GM23338 (cell line): ENCODE data around the gene COL25A1. TPM values are rescaled to one million over a fixed set of nuclear protein-coding genes. Genes with fewer than 3 reads are reported as not detected.

Experiments used
- ATAC-seq: fragments of 200-7000 bp; cut with Tn5 transposase; 3 replicates; pipeline ENCODE4 v1.9.1; 2020
- DNase-seq: peaks from one replicate; pipeline ENCODE4 v3.0.0-alpha.2; 2015; ENCODE audit warnings: low spot score
- H2AFZ ChIP-seq: fragments of 200-600 bp; sonication (generic); 2 replicates; pipeline ENCODE4 v1.8.0; 2016; ENCODE audit warnings: antibody characterized with exemption, mild to moderate bottlenecking, moderate library complexity
- H3F3A ChIP-seq: fragments of 200-600 bp; sonication (generic); replicated peaks from 2 replicates; pipeline ENCODE4 v1.8.0; 2017; ENCODE audit warnings: antibody characterized with exemption, mixed run types, low read depth
- H3K27ac ChIP-seq: fragments of 200-600 bp; sonication (generic); 2 replicates; pipeline ENCODE4 v1.6.1; 2016; ENCODE audit warnings: low read depth
- H3K27me3 ChIP-seq: fragments of 200-600 bp; sonication (generic); 2 replicates; pipeline ENCODE4 v1.8.0; 2016; ENCODE audit warnings: mild to moderate bottlenecking, mixed run types, moderate library complexity; ENCODE audit not compliant: insufficient read depth
- H3K36me3 ChIP-seq: fragments of 200-600 bp; sonication (generic); 2 replicates; pipeline ENCODE4 v1.8.0; 2016; ENCODE audit warnings: mild to moderate bottlenecking; ENCODE audit not compliant: insufficient read depth
- H3K4me1 ChIP-seq: fragments of 200-600 bp; sonication (generic); 2 replicates; pipeline ENCODE4 v1.8.0; 2016; ENCODE audit warnings: mild to moderate bottlenecking, moderate library complexity; ENCODE audit not compliant: insufficient read depth
- H3K4me2 ChIP-seq: fragments of 200-600 bp; sonication (generic); 2 replicates; pipeline ENCODE4 v1.7.1; 2017; ENCODE audit warnings: mixed run types
- H3K4me3 ChIP-seq: fragments of 200-600 bp; sonication (generic); 2 replicates; pipeline ENCODE4 v1.6.1; 2016; ENCODE audit warnings: mixed run types
- H3K79me2 ChIP-seq: fragments of 200-600 bp; sonication (generic); replicated peaks from 2 replicates; pipeline ENCODE4 v1.8.0; 2017; ENCODE audit warnings: mild to moderate bottlenecking; ENCODE audit not compliant: insufficient read depth
- H3K9me2 ChIP-seq: fragments of 200-600 bp; sonication (generic); 2 replicates; pipeline ENCODE4 v1.8.0; 2017; ENCODE audit not compliant: insufficient read depth
- H4K20me1 ChIP-seq: fragments of 200-600 bp; sonication (generic); replicated peaks from 2 replicates; pipeline ENCODE4 v1.8.0; 2017; ENCODE audit warnings: mild to moderate bottlenecking; ENCODE audit not compliant: insufficient read depth
- H3K27ac Mint-ChIP-seq: 2 replicates; pipeline ENCODE4 v1.8.0; 2020; ENCODE audit warnings: inconsistent platforms, mild to moderate bottlenecking, moderate library complexity, mixed read lengths
- H3K27me3 Mint-ChIP-seq: 3 replicates; pipeline ENCODE4 v1.8.0; 2022; ENCODE audit warnings: low read depth, mild to moderate bottlenecking, moderate library complexity, mixed read lengths, inconsistent platforms; ENCODE audit not compliant: insufficient read depth, poor library complexity
- H3K36me3 Mint-ChIP-seq: 3 replicates; pipeline ENCODE4 v1.8.0; 2021; ENCODE audit warnings: low read depth, mild to moderate bottlenecking, inconsistent platforms, moderate library complexity, mixed read lengths
- H3K4me1 Mint-ChIP-seq: 3 replicates; pipeline ENCODE4 v1.8.0; 2020; ENCODE audit warnings: mild to moderate bottlenecking, inconsistent platforms, mixed read lengths
- H3K4me3 Mint-ChIP-seq: 3 replicates; pipeline ENCODE4 v1.8.0; 2021; ENCODE audit warnings: moderate library complexity, mild to moderate bottlenecking, inconsistent platforms, mixed read lengths
- H3K9me3 Mint-ChIP-seq: 3 replicates; pipeline ENCODE4 v1.8.0; 2020; ENCODE audit warnings: moderate library complexity, mild to moderate bottlenecking, inconsistent platforms, mixed read lengths
- CREB1 ChIP-seq: fragments of 250-450 bp; sonication (Bioruptor Pico); IDR thresholded peaks from 2 replicates; pipeline ENCODE4 v1.5.0; 2020; ENCODE audit warnings: low read depth, mild to moderate bottlenecking, moderate library complexity
- EZH2 ChIP-seq: fragments of 200-600 bp; sonication (generic); IDR thresholded peaks from one replicate; pipeline ENCODE4 v1.8.0; 2017; ENCODE audit warnings: antibody characterized with exemption, mild to moderate bottlenecking, low read depth; ENCODE audit not compliant: unreplicated experiment
- EZH2phosphoT487 ChIP-seq: fragments of 200-600 bp; sonication (generic); IDR thresholded peaks from one replicate; pipeline ENCODE4 v1.8.1; 2018; ENCODE audit warnings: antibody characterized with exemption; ENCODE audit not compliant: unreplicated experiment
- JUNB ChIP-seq: IDR thresholded peaks from one replicate; pipeline ENCODE4 v1.6.1; 2016; ENCODE audit warnings: antibody characterized with exemption; ENCODE audit not compliant: unreplicated experiment
- NANOG ChIP-seq: IDR thresholded peaks from 2 replicates; pipeline ENCODE4 v1.6.1; 2016; ENCODE audit warnings: antibody characterized with exemption, borderline replicate concordance
- POLR2AphosphoS5 ChIP-seq: IDR thresholded peaks from 2 replicates; pipeline ENCODE4 v1.6.1; 2016; ENCODE audit warnings: antibody characterized with exemption, low read depth
- STAT1 ChIP-seq: IDR thresholded peaks from one replicate; pipeline ENCODE4 v1.6.1; 2016; ENCODE audit warnings: antibody characterized with exemption; ENCODE audit not compliant: unreplicated experiment
- ZNF114 ChIP-seq: fragments of 250-450 bp; sonication (Bioruptor Pico); IDR thresholded peaks from 2 replicates; pipeline ENCODE4 v1.5.0; 2020; ENCODE audit warnings: mild to moderate bottlenecking, moderate library complexity
- ZNF331 ChIP-seq: fragments of 250-450 bp; sonication (Bioruptor Pico); IDR thresholded peaks from 2 replicates; pipeline ENCODE4 v1.5.0; 2020; ENCODE audit warnings: low read depth, mild to moderate bottlenecking, moderate library complexity
- polyA plus RNA-seq: library from polyadenylated mRNA; unstranded; fragments of >200 nt; fragmentation: Nextera tagmentation; extraction: Ambion mirVana; gene quantifications from 2 replicates; pipeline ENCODE4 v1.2.1, GENCODE V29; 2016
- total RNA-seq: library from RNA; depleted of rRNA; stranded (reverse); fragments of >200 nt; shearing (Covaris generic); gene quantifications from 2 replicates; pipeline ENCODE4 v1.2.3, GENCODE V29; 2014
- TF ChIP-seq, protein P1 (sequence below): IDR thresholded peaks from one replicate; pipeline ENCODE4 v1.6.1; 2018; ENCODE audit warnings: antibody characterized with exemption; ENCODE audit not compliant: unreplicated experiment
- TF ChIP-seq, protein P2 (sequence below), 2 experiments: fragments of 200-600 bp in 1 of 2; sonication (generic) in 1 of 2; conservative IDR thresholded peaks; 2 replicates each; pipeline versions ENCODE4 v1.5.1 to v1.6.1; 2016 to 2017; ENCODE audit warnings: antibody characterized with exemption in 2 of 2, low read depth in 2 of 2, mild to moderate bottlenecking in 2 of 2, moderate library complexity in 1 of 2
- TF ChIP-seq, protein P3 (sequence below): fragments of 250-450 bp; sonication (Bioruptor Pico); IDR thresholded peaks from 2 replicates; pipeline ENCODE4 v1.5.0; 2020; ENCODE audit warnings: mild to moderate bottlenecking, moderate library complexity
- TF ChIP-seq, protein P4 (sequence below): IDR thresholded peaks from 2 replicates; pipeline ENCODE4 v1.6.1; 2016; ENCODE audit warnings: antibody characterized with exemption

Gene COL25A1
- total and polyA plus RNA-seq, 2 experiments from 2014 or later: 3.9 to 5.6 TPM

DNA sequence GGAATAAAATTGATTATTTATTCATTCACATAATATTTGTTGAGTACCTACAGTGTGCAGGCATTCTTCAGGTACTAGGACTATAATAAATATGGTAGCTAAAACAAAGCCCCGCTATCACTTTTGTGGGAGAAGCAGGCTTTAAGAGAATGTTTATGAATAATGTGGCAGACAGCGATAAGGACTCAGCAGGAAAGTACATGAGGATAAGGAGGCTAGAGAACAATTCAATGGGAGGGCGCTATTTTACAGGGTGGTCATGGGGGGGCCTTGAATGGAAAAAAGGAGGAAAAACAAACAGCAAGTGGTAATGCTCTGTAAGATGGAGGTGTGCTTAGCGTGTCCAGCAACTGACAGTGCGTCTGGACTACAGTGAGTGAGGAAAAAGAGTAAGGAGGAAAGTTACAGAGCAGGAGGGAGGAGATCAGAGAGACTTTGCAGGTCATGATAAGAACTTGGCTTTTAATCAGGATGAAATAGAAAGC is 275.4 kb downstream of the COL25A1 start:
- H3K27me3 ChIP-seq: no peaks in the 10 kb centered on the region
- no peaks in the 10 kb centered on the region for H3K4me1 ChIP-seq
- no peak for DNase-seq
- Mint-ChIP-seq H3K4me3 (no peak overlapping the region), H3K9me3 (peaks cover 4% of the 10 kb centered on the region), H3K27ac (no peak overlapping the region), H3K4me1 (no peaks in the 10 kb centered on the region), H3K27me3 (peaks cover 4% of the 10 kb centered on the region), H3K36me3 (peaks cover 4% of the 10 kb centered on the region)
- H3F3A ChIP-seq: no peaks in the 10 kb centered on the region
- peaks cover 4% of the 10 kb centered on the region; the same call in 1 of the 2 replicates for H3K36me3 ChIP-seq
- ATAC-seq: no peak
- no peak overlapping the region for H3K4me3 ChIP-seq
- H3K27ac ChIP-seq: no peak overlapping the region
- no peaks in the 10 kb centered on the region for H3K79me2 ChIP-seq
- H2AFZ ChIP-seq: no peak overlapping the region
- H3K9me2 ChIP-seq: 0 out of 2 replicates have a peak, but pooled peaks cover 4% of the 10 kb centered on the region
- H3K4me2 ChIP-seq: no peak overlapping the region
- TF ChIP-seq CREB1 (CRISPR knock-in tag) (no peak), EZH2 (no peak), EZH2phosphoT487 (no peak), POLR2AphosphoS5 (no peak), ZNF114 (CRISPR knock-in tag) (no peak), ZNF331 (CRISPR knock-in tag) (no peak), STAT1 (no peak), JUNB (no peak), NANOG (no peak)
- TF ChIP-seq, protein P1, sequence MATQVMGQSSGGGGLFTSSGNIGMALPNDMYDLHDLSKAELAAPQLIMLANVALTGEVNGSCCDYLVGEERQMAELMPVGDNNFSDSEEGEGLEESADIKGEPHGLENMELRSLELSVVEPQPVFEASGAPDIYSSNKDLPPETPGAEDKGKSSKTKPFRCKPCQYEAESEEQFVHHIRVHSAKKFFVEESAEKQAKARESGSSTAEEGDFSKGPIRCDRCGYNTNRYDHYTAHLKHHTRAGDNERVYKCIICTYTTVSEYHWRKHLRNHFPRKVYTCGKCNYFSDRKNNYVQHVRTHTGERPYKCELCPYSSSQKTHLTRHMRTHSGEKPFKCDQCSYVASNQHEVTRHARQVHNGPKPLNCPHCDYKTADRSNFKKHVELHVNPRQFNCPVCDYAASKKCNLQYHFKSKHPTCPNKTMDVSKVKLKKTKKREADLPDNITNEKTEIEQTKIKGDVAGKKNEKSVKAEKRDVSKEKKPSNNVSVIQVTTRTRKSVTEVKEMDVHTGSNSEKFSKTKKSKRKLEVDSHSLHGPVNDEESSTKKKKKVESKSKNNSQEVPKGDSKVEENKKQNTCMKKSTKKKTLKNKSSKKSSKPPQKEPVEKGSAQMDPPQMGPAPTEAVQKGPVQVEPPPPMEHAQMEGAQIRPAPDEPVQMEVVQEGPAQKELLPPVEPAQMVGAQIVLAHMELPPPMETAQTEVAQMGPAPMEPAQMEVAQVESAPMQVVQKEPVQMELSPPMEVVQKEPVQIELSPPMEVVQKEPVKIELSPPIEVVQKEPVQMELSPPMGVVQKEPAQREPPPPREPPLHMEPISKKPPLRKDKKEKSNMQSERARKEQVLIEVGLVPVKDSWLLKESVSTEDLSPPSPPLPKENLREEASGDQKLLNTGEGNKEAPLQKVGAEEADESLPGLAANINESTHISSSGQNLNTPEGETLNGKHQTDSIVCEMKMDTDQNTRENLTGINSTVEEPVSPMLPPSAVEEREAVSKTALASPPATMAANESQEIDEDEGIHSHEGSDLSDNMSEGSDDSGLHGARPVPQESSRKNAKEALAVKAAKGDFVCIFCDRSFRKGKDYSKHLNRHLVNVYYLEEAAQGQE: no peak
- TF ChIP-seq, protein P2, sequence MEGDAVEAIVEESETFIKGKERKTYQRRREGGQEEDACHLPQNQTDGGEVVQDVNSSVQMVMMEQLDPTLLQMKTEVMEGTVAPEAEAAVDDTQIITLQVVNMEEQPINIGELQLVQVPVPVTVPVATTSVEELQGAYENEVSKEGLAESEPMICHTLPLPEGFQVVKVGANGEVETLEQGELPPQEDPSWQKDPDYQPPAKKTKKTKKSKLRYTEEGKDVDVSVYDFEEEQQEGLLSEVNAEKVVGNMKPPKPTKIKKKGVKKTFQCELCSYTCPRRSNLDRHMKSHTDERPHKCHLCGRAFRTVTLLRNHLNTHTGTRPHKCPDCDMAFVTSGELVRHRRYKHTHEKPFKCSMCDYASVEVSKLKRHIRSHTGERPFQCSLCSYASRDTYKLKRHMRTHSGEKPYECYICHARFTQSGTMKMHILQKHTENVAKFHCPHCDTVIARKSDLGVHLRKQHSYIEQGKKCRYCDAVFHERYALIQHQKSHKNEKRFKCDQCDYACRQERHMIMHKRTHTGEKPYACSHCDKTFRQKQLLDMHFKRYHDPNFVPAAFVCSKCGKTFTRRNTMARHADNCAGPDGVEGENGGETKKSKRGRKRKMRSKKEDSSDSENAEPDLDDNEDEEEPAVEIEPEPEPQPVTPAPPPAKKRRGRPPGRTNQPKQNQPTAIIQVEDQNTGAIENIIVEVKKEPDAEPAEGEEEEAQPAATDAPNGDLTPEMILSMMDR (conservative IDR thresholded peaks at IDR 0.05; ENCODE audit: low read depth in 2 of 2): no peak
- TF ChIP-seq, protein P3, sequence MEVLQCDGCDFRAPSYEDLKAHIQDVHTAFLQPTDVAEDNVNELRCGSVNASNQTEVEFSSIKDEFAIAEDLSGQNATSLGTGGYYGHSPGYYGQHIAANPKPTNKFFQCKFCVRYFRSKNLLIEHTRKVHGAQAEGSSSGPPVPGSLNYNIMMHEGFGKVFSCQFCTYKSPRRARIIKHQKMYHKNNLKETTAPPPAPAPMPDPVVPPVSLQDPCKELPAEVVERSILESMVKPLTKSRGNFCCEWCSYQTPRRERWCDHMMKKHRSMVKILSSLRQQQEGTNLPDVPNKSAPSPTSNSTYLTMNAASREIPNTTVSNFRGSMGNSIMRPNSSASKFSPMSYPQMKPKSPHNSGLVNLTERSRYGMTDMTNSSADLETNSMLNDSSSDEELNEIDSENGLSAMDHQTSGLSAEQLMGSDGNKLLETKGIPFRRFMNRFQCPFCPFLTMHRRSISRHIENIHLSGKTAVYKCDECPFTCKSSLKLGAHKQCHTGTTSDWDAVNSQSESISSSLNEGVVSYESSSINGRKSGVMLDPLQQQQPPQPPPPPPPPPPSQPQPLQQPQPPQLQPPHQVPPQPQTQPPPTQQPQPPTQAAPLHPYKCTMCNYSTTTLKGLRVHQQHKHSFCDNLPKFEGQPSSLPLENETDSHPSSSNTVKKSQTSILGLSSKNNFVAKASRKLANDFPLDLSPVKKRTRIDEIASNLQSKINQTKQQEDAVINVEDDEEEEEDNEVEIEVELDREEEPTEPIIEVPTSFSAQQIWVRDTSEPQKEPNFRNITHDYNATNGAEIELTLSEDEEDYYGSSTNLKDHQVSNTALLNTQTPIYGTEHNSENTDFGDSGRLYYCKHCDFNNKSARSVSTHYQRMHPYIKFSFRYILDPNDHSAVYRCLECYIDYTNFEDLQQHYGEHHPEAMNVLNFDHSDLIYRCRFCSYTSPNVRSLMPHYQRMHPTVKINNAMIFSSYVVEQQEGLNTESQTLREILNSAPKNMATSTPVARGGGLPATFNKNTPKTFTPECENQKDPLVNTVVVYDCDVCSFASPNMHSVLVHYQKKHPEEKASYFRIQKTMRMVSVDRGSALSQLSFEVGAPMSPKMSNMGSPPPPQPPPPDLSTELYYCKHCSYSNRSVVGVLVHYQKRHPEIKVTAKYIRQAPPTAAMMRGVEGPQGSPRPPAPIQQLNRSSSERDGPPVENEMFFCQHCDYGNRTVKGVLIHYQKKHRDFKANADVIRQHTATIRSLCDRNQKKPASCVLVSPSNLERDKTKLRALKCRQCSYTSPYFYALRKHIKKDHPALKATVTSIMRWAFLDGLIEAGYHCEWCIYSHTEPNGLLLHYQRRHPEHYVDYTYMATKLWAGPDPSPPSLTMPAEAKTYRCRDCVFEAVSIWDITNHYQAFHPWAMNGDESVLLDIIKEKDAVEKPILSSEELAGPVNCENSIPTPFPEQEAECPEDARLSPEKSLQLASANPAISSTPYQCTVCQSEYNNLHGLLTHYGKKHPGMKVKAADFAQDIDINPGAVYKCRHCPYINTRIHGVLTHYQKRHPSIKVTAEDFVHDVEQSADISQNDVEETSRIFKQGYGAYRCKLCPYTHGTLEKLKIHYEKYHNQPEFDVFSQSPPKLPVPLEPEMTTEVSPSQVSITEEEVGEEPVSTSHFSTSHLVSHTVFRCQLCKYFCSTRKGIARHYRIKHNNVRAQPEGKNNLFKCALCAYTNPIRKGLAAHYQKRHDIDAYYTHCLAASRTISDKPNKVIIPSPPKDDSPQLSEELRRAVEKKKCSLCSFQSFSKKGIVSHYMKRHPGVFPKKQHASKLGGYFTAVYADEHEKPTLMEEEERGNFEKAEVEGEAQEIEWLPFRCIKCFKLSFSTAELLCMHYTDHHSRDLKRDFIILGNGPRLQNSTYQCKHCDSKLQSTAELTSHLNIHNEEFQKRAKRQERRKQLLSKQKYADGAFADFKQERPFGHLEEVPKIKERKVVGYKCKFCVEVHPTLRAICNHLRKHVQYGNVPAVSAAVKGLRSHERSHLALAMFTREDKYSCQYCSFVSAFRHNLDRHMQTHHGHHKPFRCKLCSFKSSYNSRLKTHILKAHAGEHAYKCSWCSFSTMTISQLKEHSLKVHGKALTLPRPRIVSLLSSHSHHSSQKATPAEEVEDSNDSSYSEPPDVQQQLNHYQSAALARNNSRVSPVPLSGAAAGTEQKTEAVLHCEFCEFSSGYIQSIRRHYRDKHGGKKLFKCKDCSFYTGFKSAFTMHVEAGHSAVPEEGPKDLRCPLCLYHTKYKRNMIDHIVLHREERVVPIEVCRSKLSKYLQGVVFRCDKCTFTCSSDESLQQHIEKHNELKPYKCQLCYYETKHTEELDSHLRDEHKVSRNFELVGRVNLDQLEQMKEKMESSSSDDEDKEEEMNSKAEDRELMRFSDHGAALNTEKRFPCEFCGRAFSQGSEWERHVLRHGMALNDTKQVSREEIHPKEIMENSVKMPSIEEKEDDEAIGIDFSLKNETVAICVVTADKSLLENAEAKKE (CRISPR knock-in tag): no peak
- TF ChIP-seq, protein P4, sequence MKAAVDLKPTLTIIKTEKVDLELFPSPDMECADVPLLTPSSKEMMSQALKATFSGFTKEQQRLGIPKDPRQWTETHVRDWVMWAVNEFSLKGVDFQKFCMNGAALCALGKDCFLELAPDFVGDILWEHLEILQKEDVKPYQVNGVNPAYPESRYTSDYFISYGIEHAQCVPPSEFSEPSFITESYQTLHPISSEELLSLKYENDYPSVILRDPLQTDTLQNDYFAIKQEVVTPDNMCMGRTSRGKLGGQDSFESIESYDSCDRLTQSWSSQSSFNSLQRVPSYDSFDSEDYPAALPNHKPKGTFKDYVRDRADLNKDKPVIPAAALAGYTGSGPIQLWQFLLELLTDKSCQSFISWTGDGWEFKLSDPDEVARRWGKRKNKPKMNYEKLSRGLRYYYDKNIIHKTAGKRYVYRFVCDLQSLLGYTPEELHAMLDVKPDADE: no peak
- H4K20me1 ChIP-seq: no peaks in the 10 kb centered on the region
